GM18520 (cell line): ENCODE data around the gene ZNF576.
"Not testable (repeated sequence)": the region's sequence is repeated elsewhere in the genome, so short reads cannot be mapped to it uniquely, and the experiment has no call there.

Experiments
- ATAC-seq: cut with Tn5 transposase; IDR thresholded peaks from one replicate; pipeline ENCODE4 v1.9.1; 2021; ENCODE audit not compliant: unreplicated experiment

Gene ZNF576

DNA sequence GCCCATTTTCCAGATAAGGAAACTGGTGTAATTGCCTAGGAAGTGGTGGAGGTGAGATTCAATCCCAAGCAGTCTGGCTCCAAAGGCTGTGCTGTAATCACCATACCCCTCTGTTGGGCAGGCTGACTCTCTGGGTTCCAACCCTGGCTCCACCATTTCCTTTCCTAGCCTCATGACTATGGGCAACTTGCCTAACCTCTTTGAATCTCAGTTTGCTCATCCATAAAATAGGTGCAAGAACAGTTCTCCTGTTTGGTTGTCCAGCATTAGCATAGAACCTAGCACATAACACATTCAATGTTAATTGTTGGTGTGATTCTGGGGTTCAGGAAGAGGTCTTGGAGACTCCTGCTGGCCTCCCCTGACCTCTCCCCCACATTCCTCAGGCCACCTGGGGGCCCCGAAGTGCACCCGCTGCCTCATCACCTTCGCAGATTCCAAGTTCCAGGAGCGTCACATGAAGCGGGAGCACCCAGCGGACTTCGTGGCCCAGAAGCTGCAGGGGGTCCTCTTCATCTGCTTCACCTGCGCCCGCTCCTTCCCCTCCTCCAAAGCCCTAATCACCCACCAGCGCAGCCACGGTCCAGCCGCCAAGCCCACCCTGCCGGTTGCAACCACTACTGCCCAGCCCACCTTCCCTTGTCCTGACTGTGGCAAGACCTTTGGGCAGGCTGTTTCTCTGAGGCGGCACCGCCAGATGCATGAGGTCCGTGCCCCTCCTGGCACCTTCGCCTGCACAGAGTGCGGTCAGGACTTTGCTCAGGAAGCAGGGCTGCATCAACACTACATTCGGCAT lies 2.2 kb downstream of the ZNF576 start:
- ATAC-seq: no peak

DNA sequence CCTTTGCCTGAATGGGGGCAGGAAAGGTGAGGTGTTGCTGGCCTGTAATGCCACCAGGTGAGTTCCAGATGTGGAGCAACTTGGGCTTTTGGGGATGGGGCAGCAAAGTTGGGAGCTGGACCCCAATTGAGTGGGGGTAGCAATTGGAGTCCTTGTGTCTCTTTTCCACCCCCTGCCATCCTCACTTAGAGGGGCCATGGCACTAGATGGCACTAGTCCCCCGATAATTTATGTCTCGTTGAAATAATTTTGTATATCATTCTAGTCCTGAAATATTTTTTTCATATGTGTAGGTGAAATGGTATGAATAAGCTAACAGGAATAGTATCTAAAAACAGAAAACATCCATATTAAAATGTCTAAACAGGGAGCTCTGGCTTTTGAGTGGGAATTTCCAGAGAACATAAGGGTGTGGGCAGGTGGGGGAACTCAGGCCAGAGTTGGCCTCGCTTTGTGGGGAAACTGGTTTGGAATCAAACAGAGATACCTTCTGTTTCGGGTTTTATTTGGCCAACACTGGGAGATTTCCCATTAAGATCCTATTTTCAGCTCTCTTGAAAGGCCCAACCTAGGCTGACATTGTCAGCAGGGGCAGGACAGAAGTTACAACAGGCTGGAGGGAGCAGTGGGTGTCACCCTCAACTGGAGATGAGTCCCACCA lies 3.4 kb downstream of the ZNF576 start:
- ATAC-seq: no peak

DNA sequence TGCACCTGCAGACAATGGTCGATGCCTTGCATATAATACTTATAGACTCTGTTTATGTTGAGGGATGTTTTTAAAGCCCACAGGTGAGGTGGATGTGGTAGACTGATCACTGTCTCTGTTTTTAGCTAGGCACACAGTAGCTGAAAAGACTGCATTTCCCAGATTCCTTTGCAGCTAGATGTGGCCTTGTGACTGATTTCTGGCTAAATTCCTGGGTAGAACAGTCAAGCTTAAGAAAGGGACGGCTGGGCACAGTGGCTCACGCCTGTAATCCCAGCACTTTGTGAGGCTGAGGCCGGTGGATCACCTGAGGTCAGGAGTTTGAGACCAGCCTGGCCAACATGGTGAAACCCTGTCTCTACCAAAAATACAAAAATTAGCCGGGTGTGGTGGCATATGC lies 3.9 kb downstream of the ZNF576 start:
- ATAC-seq: not testable (repeated sequence)

DNA sequence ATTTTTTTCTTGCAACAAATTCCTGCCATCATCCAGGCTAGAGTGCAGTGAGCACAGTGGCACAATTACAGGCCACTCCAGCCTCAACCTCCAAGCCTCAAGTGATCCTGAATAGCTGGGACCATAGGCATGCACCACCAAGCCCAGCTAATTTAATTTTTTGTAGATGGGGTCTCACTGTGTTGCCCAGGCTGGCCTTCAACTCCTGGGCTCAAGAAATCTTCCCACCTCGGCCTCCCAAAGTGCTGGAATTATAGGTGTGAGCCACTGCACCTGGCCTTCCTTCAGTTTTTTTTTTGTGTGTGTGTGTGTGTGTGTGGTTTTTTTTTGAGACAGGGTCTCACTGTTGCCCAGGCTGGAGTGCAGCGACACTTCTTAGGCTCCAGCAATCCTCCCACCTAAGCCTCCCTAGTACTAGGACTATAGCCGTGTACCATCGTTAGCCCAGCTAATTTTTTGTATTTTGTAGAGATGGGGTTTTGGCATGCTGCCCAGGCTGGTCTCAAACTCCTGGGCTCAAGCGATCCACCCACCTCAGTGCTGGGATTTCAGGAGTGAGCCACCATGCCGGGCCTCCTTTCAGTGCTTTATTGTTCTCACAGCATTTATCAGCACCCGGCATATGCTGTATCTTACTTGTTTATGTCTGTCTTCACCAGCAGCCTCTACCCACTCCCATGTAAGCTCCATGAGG lies 9.6 kb downstream of the ZNF576 start:
- no peak for ATAC-seq

DNA sequence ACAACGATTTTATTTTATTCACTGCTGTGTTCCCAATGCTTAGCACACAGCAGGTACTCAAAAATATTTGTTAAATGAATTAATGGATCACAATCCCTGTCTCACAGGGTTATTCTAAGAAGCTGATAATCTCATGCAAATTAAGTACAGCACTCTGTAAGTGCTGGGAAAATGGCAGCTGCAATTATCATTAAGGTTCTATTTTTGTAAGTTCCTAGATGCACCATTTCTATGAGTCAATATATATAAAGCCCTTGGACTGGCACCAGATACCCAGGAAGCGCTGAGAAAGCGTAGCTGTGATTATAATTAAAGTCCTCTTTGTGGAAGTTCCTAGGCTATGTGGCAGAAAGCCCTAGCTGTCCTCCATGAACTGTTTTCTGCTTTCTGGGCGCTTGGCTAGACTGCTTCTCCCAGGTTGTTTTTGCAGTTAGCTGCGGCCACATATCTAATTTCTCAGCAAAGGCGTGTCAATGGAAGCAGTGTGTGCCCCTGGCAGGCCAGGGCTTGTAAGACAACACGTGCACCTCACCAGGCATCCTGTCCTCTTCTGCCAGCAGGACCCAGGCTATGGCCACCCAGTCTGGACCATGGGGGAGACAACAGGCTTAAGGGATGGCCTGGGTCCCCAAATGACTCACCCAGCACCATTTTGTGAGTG lies 10.3 kb downstream of the ZNF576 start:
- ATAC-seq: no peak

DNA sequence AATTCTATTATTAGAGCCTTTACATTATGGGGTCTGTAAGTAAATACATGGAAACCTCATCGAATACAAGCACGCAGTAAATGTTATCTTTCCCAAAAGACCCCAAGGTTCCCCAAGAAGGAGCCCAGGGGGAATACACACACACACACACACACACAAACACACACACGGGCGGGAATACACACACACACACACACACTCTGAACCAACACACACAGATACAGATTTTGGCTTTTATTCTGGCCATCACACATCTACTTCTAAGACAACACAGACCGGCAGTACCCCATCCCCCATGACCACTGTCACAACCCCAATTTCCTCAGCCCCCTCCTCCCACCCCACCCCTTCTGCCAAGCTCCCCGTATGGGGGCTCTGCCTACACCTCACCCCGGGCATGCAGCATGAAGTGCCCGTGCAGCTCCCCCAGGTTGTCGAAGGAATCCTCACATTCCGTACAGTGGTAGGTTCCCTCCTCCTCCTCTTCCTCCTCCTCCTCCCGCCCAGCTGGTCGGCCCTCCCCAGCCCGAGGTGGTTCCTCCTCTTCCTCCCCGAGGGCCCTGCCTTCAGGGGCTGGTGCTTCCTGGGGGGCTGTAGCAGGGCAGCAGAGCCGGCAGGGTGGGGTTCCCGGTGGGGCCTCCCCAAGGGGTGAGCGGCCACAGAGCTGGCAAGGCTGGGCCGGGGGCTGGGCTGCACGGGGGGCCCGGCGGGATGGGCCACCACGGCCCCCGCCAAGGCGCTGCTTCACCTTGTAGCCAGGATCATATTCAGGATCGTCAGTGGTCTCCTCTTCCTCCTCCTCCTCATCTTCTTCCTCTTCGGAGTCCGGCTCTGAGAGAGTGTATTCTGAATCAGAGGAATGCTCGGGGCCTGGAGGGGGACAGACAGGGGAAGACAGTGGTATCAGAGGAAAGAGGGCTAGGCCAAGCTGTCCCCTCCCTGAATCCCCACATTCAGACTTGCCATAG lies 11.1 kb downstream of the ZNF576 start:
- no peak for ATAC-seq

DNA sequence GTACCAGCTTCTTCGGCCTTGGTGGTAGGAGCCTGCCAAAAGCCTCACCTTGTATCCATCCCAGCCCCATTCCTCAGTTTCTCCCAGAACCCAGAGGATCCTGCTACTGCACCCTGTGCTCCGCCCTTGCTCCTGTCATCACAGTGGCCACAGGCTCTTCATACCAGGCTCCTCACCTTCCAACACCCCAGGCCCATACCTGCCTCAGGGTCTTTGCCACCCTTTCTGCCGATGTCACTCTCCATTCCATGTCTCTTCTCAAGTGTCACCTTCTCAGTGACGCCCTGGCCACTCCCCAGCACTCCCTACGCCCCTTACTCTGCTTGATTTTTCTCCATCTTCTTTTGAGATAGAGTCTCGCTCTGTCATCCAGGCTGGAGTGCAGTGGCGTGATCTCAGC lies 13.5 kb downstream of the ZNF576 start:
- ATAC-seq: no peak

DNA sequence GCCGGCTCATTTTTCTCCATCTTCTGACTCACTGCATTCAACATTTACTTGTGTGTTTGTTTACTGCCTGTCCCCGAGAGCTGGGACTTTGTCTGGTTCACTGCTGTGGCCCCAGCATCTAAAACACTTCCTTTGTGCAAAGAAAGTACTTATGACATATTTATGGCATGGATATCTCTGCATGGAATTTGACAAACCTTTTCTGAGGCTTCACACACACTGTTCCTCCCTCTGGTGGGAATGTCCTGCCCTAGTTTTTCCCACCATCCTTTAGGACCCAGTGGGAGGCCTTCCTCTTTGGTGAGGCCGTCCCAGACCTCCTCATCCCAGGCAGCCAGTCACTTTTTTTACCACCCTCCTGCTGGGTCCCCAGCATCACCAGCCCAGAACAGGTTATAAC lies 14.1 kb downstream of the ZNF576 start:
- no peak for ATAC-seq

DNA sequence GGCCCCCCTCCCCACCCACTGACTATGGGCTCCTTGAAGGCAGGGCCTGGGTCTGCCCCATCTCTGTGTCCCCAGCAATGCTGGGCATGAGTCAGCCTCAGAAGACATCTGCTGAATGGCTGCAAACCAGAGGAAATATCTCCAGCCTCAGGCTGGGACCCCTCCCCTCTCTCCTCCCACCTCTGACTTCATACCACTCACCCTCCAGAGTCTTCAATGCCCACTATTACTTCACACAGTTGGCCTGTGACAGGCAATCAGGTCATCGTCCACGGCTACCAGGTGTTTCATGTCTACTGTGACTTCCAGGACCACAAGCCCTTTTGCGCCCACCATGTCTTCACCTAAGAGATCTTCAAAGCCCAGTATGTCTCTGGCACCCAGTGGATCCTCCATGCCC lies 15.4 kb downstream of the ZNF576 start, which contains the start of gene SRRM5:
Gene SRRM5, plus strand, starts transcription at position 301 of the 400 bp plus-strand sequence. Its CDS starts 34 bp downstream, at position 335.
- ATAC-seq: no peak

DNA sequence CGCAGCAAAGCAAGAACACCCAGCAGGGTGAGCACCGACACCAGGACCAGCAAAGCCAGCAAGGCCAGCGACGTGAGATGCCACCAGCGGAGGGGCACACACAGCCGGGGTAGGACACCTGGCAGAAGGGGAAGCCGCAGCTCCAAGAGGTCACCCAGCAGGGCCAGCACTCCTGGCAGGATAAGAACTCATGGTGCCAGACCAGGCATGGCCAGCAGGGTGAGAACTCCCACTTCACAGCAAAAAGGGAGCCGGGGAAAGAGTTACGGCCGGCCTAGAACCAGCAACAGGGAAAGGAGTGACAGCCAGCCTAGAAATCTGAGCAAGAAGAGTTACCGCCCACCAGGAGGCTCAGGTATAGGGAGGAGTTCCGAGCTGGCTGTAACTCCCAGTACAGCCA lies 16.0 kb downstream of the ZNF576 start:
- no peak for ATAC-seq

DNA sequence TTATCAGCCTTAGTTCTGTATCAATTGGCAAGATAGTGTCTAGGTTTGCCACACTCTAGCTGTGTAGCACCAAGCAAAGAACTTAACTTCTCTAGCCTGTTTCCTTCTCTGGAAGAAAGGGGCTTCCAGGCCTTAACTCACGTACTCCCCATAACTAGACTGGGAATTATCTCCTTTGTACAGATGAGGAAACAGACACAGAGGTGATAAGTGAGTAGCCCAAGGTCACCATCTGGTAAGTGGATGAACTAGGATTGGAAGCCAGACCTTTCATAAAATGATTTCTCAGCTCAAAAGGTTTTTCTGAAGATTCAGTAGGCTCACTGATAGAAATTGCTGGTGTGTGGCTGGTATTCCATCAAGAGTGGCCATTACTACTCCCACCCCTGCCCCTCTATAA lies 19.9 kb downstream of the ZNF576 start:
- ATAC-seq: no peak

DNA sequence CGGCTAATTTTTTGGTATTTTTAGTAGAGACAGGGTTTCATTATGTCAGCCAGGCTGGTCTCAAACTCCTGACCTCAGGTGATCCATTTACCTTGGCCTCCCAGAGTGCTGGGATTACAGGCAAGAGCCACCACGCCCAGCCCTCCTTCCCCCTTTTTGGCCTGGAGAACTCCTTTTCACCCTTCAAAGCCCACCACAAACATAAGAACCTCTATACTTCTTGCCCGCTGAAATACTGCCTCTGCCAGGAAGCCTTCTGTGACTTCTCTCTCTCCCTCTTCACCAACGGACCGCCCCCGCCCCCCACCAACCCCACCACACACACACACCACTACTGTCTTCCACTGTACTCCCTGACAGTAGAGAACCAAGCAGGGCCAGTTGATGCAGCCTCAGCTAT lies 20.6 kb downstream of the ZNF576 start:
- no peak for ATAC-seq

DNA sequence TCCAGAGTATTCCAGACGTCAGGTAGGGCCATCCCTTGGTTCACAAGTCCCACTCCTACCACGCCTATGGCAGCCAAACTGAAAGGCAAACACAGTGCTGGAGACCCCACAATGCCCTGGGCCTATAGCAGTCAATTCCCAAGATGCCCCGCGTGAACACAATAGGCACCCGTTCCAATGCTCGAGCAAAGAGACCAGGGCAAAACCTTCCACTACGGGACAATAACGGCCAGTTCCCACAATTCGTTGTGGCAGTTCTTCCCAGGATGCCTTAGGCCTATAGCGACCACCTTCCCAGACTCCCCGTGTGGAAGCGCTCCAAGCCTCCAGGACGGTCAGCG lies 22.5 kb downstream of the ZNF576 start:
- no peak for ATAC-seq

DNA sequence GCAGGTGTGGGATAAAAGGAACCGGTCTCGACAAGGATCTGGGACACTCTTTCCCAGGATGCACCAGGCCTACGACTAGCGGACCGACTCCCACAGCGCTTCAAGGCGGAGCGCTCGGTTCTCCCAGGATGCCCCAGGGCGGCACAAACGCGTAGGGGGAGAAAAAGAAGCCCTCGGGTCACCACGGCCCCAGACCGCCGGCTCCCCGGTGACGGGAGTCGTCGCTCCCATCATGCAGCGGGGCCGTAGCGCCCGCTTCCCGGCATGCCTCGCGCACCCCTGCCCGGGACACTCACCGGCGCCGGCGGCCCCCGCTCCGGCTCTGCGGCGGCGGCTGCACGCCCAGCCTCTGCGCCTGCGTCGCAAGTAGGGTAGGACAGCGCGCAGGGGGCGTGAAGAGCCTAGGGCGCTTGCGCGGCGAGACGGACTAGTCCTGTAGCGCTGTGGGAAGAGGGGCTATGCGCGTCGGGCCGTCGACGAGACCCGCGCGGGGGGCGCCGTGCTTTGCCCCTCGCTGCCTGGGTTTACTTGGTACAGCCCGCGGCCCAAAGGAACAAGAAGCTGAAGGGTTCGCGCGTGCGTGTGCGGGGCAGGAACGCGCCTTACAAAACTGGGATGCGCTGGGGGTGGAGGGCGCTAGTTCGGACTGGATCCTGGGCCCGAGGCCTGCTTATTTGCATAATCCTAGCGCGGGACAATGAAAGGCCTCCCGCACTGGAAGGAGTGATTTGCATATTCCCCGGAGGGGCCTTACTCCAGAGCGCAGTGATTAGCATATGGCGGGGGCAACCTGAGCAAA lies 23.1 kb downstream of the ZNF576 start, which contains the start of gene ZNF428:
Gene ZNF428, minus strand, starts transcription at position 368 of the 799 bp plus-strand sequence. CDS start 5,325 bp downstream, outside the sequence.
- ATAC-seq: peak; percentile 81

DNA sequence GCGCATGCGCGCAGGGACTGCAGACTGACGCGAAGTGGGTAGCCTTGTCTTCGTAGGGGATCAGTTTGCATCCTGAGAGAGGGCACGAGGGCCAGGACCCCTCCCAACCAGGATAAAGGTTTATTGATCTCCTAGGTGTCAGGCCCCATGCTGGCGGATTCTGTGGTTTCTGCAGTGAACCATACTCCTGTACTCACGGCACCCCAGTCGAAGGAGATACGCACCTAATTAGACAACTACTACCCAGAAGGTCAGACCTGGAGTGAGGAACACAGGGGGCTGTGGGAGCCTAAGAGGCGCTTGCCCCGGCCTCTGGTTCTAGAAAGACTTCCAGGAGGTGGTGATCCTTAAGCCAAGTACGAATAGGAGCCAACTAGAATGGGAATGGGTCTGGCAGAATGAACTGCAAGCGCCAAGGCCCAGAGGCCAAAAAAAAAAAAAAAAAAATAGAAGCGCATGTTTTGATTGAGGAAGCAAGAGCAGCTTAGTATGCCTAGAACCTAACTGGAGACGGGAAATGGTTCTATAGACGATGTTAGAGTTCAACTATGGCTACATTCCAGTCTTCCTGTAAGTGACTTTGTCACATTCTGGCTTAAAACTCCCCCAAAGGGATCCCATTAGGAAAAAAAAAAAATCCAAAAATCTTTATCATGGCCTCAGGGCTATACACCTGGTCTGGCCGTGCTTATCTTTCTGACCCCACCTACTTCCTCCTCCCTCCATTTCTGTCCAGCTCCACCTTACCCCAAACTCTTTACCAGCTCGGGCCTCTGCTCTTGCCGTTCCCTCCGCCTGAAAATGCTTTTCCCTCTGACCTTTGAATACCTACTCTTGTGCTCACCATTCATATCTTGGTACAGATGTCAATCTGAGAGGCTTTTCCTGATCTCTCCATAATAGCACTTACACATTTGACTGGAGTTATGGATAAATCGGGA lies 23.9 kb downstream of the ZNF576 start:
- ATAC-seq: no peak

DNA sequence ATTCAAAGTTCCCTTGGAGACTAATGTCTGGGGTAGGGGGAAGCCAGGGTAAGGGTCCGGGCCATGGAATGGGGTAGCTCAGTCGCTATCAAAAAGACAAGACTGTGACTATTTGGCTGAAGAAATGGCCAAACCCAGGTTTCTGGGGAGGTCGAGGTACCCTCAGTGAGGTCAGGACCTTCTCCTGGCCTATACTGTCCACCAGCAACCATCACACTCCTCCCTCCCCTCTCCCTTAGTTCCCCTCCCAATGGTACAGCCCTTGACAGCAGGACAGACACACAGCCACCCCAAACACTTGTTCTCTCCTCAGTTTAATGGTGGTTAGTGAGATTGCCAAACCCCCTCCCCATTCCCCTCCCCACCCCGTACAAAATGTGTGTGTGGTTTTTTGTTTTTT lies 25.7 kb downstream of the ZNF576 start:
- no peak for ATAC-seq

DNA sequence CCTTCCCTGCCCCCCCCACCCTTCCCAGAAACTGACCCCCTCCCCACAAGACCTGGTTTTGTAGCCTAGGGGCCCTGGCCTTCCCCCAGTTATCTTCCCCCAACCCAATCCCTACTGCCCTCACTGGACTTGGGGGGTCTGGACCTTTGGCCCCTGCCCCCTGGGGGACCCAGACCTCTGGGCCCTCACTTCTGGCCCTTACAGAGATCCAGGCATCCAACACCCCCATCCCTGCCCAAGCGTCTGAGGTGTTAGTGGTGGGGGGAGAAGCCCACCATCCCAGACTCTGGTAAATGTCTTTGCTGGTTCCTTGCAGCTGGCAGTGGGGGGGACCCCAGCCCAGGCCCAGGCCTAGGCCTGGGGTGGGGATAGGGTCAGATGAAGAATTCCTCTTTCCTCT lies 26.6 kb downstream of the ZNF576 start:
- no peak for ATAC-seq
